NCI-H2107 treated with DMSO at 0.1 percent for 48 hours (cell line): ENCODE data around the gene CD47.

Experiments used
- DNase-seq: peaks from one replicate; lab custom pipeline; 2025; ENCODE audit not compliant: unreplicated experiment; lab: John Stamatoyannopoulos, UW

Gene CD47

DNA sequence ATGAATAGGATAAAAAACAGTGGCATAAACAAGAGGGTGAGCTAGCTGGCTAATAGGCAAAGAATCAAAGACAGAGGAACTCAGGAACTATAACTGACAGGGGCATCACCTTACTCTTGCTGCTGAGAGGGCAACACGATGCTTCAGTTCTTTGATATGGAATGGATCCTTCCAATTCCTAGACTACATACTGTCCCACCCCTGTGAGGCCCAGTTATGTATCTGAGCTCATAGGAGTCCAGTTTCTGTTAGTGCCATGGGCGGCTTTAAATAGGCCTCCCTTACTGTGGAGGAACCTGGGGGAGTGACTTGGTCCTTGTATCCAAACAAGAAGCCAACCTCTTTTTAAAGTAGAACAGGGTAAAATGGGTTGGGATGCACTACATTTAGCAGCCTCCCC is 37.3 kb downstream of the CD47 start:
- no peak for DNase-seq

DNA sequence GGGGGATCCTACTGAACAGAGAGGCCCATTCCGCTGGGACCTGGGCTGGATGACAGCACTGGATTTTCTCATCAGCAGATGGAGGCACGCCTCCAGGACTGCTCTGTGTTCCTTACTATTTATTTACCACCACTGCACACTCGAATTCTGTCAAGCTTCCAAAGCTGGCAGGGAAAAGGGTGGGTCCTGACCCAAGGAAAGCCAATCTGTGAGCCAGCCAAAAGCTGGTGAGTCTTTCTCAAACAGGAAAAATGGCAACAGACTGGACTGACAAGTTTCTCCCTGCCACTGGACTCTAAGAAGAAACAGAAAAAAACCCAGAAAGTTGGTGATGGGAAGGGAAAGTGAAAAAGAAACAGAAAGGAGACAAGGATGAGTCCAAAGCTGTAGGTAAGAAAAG is 37.8 kb downstream of the CD47 start:
- no peak for DNase-seq

DNA sequence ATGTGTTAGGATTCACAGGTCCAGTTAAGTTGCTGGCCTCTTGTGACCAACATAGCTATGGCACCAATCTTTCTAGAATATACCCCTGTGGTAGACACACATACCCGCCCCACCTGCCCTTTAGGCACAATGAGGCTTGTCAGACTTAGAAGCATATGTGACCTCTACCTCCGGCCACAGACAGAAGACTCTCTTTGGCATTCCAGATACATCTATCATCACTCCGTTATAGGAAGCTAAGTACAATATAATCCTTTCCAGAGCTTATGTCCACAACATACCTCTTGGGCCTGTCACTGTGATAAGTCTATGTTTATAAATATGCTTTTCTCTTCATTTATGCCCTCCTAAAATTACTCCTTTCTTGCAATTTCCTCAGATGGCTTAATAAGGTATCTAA is 39.8 kb downstream of the CD47 start:
- no peak for DNase-seq

DNA sequence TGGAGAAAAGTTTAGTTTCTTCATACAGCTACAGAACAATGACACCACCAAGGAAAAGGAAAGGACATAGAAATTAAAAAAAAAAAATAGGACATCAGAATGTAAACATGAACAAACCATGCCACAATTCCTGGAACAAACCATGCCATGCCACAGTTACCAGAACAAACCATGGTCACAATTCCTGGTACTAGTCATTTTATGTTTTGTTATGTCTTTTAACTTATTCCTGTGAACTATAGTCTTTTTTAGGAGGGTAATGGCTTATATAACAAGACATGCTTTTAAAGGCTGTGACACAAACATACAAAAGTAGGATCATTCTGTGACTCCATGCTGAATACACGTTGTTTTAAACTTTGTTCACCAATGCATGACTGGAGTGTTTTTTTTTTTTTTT is 42.8 kb downstream of the CD47 start:
- DNase-seq: no peak

DNA sequence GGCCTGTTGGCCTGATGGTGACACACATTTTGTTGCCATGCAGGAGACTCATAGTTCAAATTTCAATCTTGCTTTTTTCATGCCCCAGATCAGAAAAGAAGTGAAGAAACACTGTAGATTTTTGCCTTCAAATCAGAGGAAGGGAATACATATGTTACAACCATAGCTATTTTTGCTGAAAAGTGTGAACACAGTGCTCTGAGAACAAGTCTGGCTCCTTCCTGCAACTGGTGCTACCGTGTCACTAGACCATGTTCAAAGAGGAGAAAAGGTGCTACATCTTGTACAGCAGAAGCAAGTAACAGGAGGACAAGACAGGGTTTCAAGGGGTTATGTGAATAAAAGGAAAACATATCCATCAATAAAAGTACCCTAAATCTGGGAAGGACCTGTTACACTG is 44.6 kb downstream of the CD47 start:
- DNase-seq: no peak

DNA sequence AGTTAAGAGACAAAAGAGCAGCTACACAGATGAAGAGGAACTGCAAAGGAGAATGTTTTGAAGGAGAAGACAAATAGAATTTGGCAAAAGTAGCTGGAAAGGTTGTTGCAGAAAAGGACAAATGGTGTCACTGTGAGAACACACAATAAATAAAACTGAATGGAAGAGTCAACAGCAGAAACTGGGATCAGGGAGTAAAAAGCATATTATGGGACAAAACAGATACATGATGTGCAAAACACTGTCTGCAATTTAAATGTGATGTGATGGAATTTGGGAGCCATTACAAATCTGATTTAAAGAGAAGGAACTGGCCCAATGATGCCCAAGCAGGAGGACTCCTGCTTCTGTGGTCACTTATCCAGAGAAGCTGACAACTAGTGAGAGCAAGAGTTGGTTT is 46.1 kb downstream of the CD47 start:
- no peak for DNase-seq

DNA sequence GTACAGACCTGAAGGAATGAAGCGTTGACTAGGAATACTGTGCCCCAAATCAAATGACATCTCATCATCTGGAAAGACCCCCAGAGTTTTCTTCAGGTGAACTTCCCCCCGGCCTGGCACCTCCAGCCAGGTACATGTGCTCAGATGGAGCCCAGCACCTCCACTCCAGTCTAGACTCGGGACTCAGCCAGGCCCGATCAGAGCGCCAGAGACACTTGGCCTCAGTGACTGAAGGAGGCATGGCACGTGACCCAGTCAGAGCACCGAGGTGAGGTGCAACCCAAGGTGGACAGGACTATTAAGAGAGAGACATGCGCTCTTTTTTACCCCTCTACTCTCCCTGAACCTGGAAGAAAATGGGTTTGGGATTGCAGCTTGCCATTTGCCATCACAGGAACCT is 48.5 kb downstream of the CD47 start:
- no peak for DNase-seq

DNA sequence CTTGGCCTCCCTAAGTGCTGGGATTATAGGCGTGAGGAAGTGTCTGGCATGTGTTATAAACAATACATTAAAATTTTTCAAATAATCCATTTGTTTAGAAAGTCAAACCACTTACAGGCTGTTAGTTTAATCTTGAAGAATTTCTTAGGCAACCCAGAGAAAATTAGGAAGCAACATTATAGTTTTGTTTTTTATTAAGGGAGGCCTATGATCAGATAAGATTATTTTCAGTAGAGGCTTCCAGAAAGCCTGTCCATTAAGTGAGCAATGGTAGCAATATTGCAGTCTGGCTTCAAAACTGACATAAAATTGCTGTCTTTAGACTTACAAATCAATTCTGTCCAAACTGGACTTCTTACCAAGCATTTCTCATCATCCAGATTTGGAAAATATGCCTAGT is 49.6 kb downstream of the CD47 start:
- DNase-seq: no peak

DNA sequence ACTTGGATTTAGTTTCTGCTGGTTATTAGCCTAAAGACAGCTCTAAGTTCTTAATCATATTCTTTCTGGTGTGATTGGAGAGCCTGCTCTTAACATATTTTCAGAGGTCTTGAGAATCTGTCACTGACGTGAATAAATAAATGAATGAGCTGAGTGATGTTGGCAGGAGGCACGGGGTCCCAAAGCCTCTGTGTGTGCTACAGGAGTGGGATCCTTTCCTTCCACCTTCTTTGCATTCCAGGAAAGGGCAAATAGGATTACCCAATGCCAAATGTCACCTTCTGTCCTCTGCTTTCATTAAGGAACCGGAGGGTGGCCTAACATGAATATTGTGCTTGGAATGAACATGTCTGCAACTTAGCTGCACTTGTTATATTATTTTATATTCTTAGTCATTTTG is 53.1 kb downstream of the CD47 start:
- DNase-seq: no peak

DNA sequence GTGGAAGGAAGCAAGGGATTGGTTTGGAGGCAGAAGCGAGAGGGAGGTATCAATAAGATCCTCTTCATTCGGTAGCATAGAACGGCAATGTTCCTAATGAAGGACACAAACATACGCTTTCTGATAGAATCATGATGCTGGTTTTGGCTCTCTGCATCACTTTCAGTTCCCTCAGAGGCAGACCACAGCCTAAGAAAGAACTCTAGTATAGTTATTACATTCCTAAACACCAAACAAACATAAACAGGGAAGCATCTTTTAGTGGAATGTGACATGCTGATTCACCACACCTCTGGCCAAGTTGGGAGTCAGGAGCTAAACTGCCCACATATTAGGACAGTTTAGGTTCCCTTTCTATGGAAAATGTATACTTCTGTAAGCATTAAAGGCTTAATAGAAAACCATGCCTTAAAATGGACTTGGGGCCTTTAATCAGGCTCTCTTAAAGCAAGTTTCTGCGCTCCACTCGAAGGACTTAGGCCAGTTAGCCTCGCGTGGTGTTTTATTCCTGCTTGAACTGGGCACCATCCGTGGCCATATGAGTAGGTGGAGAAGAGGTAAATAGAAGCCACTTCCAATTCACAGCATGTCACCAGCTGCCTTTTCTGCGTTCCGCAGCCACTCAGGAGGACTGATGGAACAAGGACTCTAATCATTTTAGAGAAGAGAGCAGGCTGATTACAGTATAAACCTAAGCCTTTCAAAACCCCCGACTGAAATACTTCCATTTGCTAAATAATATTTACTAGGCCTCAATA is 53.7 kb downstream of the CD47 start:
- no peak for DNase-seq

DNA sequence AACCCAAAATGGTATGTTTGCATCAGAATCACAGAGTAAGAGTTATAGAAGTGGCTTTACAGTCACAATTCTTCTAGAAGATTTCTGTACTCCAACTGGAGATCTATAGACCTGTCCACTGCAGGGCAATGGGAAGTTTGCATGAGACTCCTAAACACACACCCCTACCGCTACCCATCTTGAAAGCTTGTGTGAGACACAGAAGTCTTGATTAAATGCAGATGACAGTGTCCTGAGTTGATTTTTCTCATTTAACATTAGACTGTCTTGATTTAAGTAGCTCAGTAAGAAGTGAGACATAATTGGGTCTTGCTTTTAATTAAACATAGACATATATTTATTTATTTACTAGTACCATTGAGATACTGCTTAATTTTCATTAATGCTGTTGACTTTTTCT is 54.4 kb downstream of the CD47 start:
- DNase-seq: no peak

DNA sequence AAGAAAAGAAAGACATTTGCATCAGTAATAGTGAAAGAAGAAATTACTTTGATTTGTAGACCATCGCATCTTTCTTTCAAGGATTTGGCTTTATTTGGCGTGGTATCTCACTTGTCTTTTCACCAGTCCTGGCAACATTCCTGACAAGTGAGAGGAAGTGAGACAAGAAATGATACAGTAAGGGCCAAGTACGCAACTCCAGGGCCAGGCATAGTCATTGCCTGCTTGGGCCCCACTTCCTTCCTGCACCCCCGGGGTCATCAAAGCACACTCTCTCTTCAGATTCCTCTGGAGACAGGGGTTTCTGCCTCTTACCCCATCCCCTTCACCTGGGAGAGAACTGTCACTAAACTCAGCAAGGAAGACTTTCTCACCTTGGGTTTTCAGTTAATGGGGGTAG is 55.1 kb downstream of the CD47 start:
- DNase-seq: no peak

DNA sequence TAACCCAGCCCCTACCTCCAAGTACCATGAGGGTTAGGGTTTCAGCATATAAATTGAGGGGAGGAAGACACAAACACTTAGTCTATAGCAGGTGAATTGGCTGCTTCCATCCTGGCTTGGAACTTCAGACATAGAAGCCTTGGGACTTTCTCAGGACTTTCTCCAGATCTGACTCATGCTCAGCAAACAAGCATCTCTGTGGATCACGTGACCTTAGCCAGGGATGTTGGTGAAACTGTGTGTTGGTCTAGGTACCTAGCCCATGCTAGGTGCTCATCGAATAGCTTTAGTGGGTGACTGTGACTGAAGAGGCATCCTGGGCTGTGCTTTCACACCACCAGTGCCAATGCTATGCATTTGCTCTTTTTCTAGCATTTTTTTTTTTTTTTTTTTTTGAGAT is 58.9 kb downstream of the CD47 start:
- no peak for DNase-seq

DNA sequence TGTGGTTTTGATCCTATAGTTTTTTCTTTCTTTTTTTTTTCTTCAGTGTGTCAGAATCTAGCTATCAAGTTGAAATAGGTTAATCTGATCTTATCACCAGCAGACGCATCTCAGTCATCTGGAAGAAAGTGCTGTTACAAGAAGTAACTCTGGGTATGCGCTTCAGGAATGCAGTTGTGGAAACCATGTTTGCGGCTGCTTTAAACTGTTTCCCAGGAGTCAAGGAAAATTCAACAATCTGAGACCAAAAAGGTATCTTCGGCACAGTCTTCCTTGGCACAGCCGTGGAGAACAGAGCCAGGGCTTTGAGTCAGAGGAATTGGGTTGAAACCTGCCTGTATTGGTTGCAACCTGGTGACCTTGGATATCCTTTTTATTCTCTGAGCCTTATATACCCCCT is 59.9 kb downstream of the CD47 start:
- DNase-seq: no peak

DNA sequence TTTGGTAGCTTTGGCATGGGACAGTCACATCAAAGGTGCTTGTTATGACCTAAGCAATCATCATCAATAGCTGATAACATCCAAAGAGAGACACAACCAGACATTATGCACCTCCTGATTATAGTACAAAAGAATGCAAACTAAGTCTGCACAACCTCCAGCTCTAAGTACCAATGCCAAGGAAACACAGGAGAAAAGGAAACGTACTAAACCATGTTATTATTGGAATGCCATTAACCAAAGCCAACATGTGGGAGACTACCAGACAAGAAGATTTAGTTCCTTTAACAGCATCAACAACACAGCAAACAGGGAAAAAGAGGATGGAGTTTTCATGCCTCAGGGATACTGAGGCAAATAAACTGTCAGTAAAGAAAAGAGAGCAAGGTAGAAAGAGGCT is 61.4 kb downstream of the CD47 start:
- no peak for DNase-seq

DNA sequence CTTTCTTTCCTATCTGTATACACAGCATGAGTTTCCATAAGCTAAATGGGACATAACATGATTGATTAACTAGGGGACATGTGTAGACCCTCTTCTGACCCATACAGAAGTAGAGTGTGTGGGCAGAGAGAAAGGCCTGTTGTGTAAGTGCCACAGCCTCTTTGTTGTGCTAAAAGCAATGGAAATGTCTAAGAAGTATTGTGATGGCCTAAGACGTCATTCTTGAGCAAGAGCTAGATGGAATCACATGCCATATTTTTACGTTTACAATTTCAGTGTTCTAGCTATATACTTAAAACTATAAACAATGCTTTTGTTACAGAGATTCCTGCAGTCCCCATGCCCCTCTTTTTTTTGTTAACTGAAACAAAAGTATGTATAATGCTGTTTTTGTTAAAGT is 61.9 kb downstream of the CD47 start:
- no peak for DNase-seq

DNA sequence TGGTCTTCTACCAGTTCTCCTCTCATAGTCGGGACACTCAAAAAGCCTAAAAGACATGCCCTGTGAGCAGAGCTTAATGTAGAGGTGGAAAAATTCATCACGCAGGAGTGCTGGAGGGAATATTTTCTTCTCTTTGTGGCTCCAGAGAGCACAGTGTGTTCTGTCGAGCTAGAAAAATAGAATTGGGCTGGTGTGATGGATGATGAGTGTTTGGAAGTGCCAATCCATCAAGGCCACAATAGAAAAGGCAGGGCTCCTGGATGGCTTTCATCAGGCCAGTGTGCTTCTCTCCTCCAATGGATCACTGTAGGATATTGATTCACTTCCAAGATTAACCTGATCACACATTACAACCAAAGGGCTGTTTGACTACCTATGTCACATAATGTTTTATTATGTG is 65.7 kb downstream of the CD47 start:
- no peak for DNase-seq

DNA sequence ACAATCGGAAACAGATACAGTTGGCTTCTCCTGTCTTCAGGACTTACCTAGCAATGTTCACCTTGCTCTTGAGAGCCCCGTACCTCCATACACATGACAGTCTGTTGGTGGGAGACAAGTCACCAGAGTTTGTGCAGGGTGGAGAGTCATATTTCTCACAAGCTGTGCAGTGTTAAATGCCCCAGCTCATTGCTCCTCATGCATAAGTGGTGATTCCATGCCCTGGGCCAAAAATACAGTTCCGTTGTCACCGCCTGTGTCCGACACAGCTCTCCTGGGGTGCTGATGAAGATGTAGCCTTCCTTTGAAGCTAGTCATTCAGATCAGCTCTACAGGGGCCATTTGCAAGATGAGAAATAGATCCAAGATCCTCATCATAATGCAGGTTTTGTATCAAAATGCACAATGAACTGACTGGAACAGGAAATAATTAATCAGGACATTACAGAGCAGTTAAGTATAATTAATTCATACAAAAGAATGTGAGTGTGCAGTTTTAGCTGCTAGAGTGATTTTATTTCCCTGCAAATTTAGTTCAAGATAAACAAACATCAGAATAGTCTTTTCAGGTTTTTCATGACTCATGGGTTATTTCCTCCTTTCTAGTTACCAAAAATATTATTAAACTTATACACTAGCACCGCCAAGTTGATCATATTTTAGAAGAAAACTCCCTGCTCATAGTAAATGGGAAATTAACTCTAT is 66.5 kb downstream of the CD47 start:
- DNase-seq: no peak

DNA sequence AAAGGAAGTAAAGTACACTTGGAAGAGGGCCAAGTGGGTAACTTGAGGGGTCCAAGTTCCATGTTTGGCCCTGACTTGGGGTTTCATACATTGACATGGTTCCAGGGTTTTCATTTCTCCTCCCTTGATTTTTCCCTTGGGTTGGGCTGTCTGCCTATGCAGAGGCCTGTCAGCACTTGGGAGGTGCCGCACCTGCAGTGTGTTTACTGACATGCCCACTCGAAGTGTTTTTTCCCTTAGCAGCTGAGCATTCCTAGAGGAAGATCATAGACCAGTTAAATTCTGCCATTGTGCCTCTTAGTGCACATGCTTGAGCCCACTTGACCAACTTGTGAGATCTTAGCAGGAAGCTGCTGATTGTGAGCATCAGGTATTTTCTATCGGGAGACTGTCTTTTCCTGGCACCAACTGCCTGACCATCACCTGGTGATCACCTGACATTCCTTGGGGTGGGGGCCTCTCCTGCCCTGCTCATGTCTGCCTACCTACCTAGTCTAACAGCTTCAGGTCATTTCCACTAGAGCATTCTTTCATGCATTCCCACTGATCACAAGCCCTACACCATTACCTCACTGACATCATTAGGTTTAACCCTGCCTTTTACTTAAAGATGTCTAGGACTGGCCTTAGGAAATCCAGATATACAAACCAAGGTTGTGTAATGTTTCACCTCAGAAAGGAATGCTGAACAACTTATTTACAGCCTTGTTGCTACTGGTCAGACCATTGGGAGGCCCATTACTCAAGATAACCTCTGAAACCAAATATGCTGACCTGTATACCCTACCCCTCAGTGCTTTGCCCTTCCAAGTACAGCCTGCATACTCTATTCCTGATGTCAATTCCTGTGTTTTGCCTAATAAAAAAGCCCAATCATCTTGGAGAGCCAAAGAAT is 68.3 kb downstream of the CD47 start:
- no peak for DNase-seq

DNA sequence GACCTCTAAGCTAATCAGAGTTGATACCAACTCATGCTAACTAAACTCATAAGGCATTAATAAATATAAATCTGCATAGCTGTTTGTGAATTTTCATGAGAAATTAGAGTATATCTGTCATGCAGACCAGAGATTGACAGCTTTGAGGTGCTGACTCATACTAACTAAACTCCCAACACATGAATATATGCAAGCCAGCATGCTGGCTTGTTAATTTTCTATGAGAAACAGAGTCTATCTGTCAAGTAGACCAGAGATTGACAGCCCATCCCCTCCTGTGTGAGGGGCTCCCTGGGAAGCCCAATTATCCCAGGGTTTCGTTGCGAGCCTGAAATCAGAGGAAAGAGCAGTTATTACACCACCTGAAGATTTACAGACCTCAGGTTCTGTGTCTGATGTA is 69.3 kb downstream of the CD47 start:
- no peak for DNase-seq

DNA sequence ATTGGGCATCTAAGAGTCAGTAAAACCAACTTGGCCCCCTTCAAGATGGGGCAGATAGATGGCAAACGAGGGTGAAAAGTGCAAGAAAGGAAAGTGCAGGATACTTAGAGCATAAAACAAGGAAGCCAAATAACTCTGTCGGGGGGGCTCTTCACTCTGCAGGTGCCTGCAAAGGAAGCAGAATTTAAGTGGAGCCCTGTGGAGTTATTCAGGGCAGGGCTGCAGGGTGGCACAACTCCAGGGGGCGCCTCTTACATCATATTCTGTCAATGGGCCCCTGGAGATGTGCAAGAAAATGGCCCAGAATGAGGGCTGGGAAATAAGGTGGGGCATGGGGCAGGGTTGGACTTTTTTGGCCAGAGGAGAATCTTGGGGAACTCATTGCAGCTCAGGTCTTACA is 69.7 kb downstream of the CD47 start:
- no peak for DNase-seq

DNA sequence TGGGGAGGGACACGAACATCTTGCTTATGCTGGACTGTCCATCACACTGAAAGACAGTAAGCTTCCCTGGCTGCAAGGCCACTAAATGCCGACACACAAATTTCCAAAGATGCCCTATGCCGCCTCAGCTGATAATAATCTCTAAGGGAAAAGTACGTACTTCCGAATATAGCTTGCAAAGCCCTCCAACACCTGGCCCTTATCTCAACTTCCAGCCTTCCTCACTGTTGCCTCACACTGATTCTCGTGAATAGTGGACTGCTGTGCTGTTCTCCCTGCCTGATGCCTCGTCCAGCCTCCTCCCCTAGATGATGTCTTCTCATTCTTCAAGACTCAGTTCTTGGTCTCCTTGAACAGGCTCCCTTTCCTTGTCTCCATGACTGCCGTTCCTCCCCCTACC is 72.3 kb downstream of the CD47 start:
- no peak for DNase-seq
